Hepatocyte (in vitro differentiated cells): ENCODE results near the gene FARP1. TPM values are rescaled to one million over a fixed set of nuclear protein-coding genes. Genes with fewer than 3 reads are reported as not detected.
A peak's percentile ranks its signal among the peaks of the same experiment; 100 is the strongest.

Experiments used
- DNase-seq: peaks from one replicate; pipeline ENCODE4 v3.0.0-alpha.2; 2016; ENCODE audit warnings: low spot score
- H2AFZ ChIP-seq: fragments of 200-600 bp; sonication (generic); 2 replicates; pipeline ENCODE4 v1.6.0; 2016; ENCODE audit warnings: antibody characterized with exemption, mild to moderate bottlenecking
- H3K27ac ChIP-seq: fragments of 200-600 bp; sonication (generic); 2 replicates; pipeline ENCODE4 v1.5.1; 2016; ENCODE audit warnings: mild to moderate bottlenecking
- H3K27me3 ChIP-seq: fragments of 200-600 bp; sonication (generic); 2 replicates; pipeline ENCODE4 v1.6.1; 2016
- H3K36me3 ChIP-seq: fragments of 200-600 bp; sonication (generic); replicated peaks from 2 replicates; pipeline ENCODE4 v1.5.1; 2016; ENCODE audit warnings: low read depth; ENCODE audit not compliant: insufficient read depth
- H3K4me1 ChIP-seq: fragments of 200-600 bp; sonication (generic); 2 replicates; pipeline ENCODE4 v1.5.1; 2016; ENCODE audit warnings: mild to moderate bottlenecking, moderate library complexity; ENCODE audit not compliant: insufficient read depth
- H3K4me2 ChIP-seq: fragments of 200-600 bp; sonication (generic); 2 replicates; pipeline ENCODE4 v1.6.0; 2016
- H3K4me3 ChIP-seq: fragments of 200-600 bp; sonication (generic); 2 replicates; pipeline ENCODE4 v1.5.1; 2016; ENCODE audit warnings: mild to moderate bottlenecking
- H3K79me2 ChIP-seq: fragments of 200-600 bp; sonication (generic); 2 replicates; pipeline ENCODE4 v1.6.0; 2017; ENCODE audit warnings: mild to moderate bottlenecking
- H3K9me2 ChIP-seq: fragments of 200-600 bp; sonication (generic); replicated peaks from 2 replicates; pipeline ENCODE4 v1.6.0; 2017; ENCODE audit warnings: mild to moderate bottlenecking; ENCODE audit not compliant: insufficient read depth
- H3K9me3 ChIP-seq: fragments of 200-600 bp; sonication (generic); 2 replicates; pipeline ENCODE4 v1.5.1; 2016; ENCODE audit warnings: low read depth, mild to moderate bottlenecking
- H4K20me1 ChIP-seq: fragments of 200-600 bp; sonication (generic); 2 replicates; pipeline ENCODE4 v1.6.0; 2016; ENCODE audit warnings: mild to moderate bottlenecking; ENCODE audit not compliant: insufficient read depth, poor library complexity, severe bottlenecking
- CTCF ChIP-seq: fragments of 200-600 bp; sonication (generic); IDR thresholded peaks from 2 replicates; pipeline ENCODE4 v1.5.1; 2016; ENCODE audit warnings: antibody characterized with exemption, mild to moderate bottlenecking; ENCODE audit not compliant: poor library complexity
- EZH2 ChIP-seq: fragments of 200-600 bp; sonication (generic); IDR thresholded peaks from 2 replicates; pipeline ENCODE4 v1.6.1; 2016; ENCODE audit warnings: antibody characterized with exemption, mild to moderate bottlenecking, borderline replicate concordance
- EZH2phosphoT487 ChIP-seq: fragments of 200-600 bp; sonication (generic); IDR thresholded peaks from one replicate; pipeline ENCODE4 v1.6.1; 2018; ENCODE audit warnings: antibody characterized with exemption, mild to moderate bottlenecking, low read depth, moderate library complexity; ENCODE audit not compliant: unreplicated experiment, severe bottlenecking
- WGBS: methylation state at CpG from one replicate; pipeline ENCODE4 v1.1.6; 2016; ENCODE audit warnings: low lambda C conversion rate; ENCODE audit errors: missing lambda C conversion rate; 5-methylcytosine and 5-hydroxymethylcytosine counted together
- polyA plus RNA-seq: library from polyadenylated mRNA; unstranded; fragments of >200 nt; fragmentation: Nextera tagmentation; extraction: Ambion mirVana; gene quantifications from 2 replicates; pipeline ENCODE4 v1.2.1, GENCODE V29; 2016
- total RNA-seq: library from RNA; depleted of rRNA; stranded (reverse); fragments of >200 nt; gene quantifications from 2 replicates; pipeline ENCODE4 v1.2.3, GENCODE V29; 2014

The FARP1 gene
- total and polyA plus RNA-seq, 2 experiments from 2014 or later = 35.5 to 68.7 TPM

- no peak overlapping the region for H3K4me3 ChIP-seq
- peak overlapping the region; percentile 69 for H3K27ac ChIP-seq
- WGBS = 40% methylated on average over 7 of the region's 7 CpGs
- H2AFZ ChIP-seq = no peak overlapping the region
- no peaks in the 10 kb centered on the region for H3K36me3 ChIP-seq
- peaks cover 72% of the 10 kb centered on the region for H3K79me2 ChIP-seq
- no peaks in the 10 kb centered on the region for H3K9me2 ChIP-seq
- no peaks in the 10 kb centered on the region for H4K20me1 ChIP-seq
- peak overlapping the region; percentile 35 for H3K4me2 ChIP-seq
- TF ChIP-seq EZH2phosphoT487 (no peak), CTCF (no peak), EZH2 (no peak)
- H3K9me3 ChIP-seq = no peaks in the 10 kb centered on the region
- peak; percentile 23 for DNase-seq
- no peaks in the 10 kb centered on the region for H3K27me3 ChIP-seq
- H3K4me1 ChIP-seq = peaks cover 23% of the 10 kb centered on the region
Measured at GRCh38 chr13:98253526-98253925, 110.6 kb downstream of the FARP1 start.

- no peak for TF ChIP-seq EZH2
- no peak for TF ChIP-seq CTCF
- TF ChIP-seq EZH2phosphoT487 = no peak
- Histone ChIP-seq H3K36me3 (no peaks in the 10 kb centered on the region), H3K27me3 (no peaks in the 10 kb centered on the region), H3K4me1 (peaks cover 23% of the 10 kb centered on the region), H4K20me1 (no peaks in the 10 kb centered on the region), H3K4me3 (no peak overlapping the region), H3K9me2 (no peaks in the 10 kb centered on the region), H2AFZ (no peak overlapping the region), H3K27ac (peak overlapping the region; percentile 69), H3K79me2 (peaks cover 72% of the 10 kb centered on the region), H3K4me2 (no peak overlapping the region), H3K9me3 (no peaks in the 10 kb centered on the region)
- 80% methylated on average over 2 of the region's 2 CpGs for WGBS
- DNase-seq = no peak
Measured at GRCh38 chr13:98254513-98254912, 111.6 kb downstream of the FARP1 start.

- Histone ChIP-seq H3K4me3 (no peak overlapping the region), H3K4me1 (peaks cover 24% of the 10 kb centered on the region), H3K36me3 (no peaks in the 10 kb centered on the region), H3K79me2 (peaks cover 81% of the 10 kb centered on the region), H3K9me2 (no peaks in the 10 kb centered on the region), H2AFZ (no peak overlapping the region), H3K27me3 (no peaks in the 10 kb centered on the region), H3K4me2 (no peak overlapping the region), H4K20me1 (no peaks in the 10 kb centered on the region), H3K27ac (no peak overlapping the region), H3K9me3 (no peaks in the 10 kb centered on the region)
- TF ChIP-seq EZH2 (no peak), CTCF (no peak), EZH2phosphoT487 (no peak)
- 94% methylated on average over 4 of the region's 4 CpGs for WGBS
- no peak for DNase-seq
Measured at GRCh38 chr13:98258226-98258625, 115.3 kb downstream of the FARP1 start.
